Left kidney (tissue), 2 donors: ENCODE results near the gene TFDP2. TPM values are rescaled to one million over a fixed set of nuclear protein-coding genes. Genes with fewer than 3 reads are reported as not detected.

Experiments
- DNase-seq: peaks from one replicate; pipeline ENCODE4 v3.0.0-alpha.2; 2013
- polyA plus RNA-seq: library from polyadenylated mRNA; unstranded; fragments of 120-200 nt; gene quantifications from one replicate; pipeline ENCODE4 v1.2.1, GENCODE V29; 2013; ENCODE audit not compliant: insufficient read length

TFDP2 gene
- polyA plus RNA-seq, 1 donor = 112 TPM

DNA sequence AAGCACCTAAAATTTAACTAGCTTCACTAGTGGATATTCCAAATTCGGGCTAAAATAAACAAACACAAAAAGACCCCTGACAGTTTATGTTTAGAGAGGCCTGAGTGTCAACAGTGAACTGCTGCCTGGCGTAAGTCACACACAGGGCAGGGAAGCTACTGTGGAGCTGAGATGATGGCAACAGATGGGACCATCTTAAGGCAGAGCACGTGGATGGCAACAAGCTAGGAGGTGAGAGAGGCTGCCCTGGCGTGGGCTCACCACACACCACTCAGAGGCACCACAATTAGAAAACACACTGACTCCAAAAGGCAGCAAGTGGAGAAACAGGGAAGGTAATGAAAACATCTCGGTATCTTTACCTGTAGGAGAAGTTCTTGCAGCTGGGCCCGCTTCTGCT, 179.6 kb downstream of the TFDP2 start:
- no peak for DNase-seq

DNA sequence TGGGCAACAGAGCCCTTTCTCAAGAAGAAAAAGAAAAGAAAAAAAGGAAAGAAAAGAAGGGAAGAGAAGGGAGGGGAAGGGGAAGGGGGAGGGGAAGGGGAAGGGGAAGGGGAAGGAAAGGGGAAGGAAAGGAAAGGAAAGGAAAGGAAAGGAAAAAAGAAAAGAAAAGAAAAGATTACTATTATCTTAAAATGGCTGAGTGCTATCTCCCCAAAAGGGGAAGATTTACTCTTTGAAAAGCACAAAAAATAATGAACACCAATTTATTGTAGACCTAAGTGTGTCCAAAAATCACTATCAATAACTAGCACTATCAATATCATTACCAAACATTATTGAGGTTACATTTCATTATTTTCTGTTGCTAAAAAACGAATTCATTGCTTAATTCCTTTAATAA, 183.9 kb downstream of the TFDP2 start:
- no peak for DNase-seq

DNA sequence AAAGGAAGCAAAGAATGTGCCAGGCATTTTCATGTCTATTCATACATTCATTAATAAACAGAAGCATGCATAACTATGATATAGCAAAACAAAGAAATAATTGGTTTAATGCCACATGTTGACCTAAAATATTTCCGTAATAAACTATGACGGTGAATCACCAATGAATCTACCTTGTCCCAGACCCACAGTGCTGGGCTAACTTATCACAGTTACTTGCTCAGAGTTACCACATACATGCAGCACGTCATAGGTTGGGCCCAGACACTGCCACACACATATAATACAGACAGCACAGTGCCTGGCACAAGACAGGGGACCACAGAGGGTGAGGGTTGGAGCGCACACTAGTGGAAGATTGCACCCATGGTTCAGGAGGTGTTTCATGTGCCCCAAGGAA, 186.0 kb downstream of the TFDP2 start:
- DNase-seq = no peak

DNA sequence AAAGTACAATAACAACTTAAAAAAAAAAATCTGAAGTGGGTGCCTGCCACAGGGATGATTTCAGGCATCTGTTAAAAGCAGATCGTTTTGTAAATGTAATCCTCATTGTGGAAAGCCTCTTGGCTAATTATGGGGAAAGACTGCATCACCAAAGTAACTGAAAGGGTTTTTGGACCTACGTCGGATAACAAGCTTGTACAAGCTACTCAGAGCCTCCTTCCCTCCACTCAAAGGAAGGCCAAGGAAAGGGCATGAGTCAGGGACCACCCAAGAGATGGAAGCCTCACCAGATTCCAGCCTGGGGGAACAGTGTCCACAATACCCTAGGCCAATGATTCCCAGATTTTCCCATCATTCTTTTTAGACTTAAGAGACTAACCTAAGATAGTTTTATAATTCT, 188.6 kb downstream of the TFDP2 start:
- no peak for DNase-seq

DNA sequence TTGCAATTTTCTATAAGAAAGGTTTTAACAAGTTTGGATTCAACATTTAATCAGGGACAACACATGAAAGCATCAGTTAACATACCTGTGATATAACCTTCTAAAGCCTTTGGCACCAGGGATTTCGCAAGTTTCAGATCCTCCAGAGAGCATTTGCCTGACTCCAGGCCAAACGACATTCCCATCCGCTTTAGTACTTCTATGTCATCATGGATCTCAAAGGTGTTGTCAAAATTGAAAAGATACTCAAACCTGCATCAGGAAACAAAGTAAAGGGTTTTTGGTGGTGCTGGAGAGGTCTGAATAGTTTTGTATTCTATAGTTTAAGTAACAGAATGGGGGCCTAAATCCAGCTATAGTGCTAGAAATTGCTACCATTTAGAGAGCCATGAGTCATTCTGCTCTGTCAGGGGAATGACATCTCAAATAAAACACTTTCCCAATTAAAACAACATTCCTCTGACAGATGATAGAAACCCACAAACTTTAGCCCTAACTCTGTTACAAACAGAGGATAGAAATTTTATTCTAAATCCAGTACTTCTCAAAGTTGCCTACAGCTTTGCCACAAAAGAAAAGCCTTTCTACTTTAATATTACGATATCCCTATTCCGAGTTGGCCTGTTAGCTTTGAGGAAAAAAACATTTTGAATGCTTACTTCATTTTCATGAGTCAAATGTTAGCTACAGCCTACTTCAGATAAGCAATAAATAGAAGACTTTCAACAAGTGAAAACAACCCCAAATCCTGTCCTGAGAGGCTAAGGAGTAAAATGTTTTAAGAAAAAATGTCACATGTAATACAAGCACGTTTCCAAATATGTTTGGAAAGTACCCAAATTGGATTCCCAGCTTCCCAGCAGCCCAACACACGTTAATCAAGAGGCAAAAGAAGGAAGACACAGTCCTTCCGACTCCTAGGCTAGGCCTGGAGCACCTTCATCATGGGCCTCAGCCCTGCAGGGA, 189.5 kb downstream of the TFDP2 start:
- DNase-seq = no peak

DNA sequence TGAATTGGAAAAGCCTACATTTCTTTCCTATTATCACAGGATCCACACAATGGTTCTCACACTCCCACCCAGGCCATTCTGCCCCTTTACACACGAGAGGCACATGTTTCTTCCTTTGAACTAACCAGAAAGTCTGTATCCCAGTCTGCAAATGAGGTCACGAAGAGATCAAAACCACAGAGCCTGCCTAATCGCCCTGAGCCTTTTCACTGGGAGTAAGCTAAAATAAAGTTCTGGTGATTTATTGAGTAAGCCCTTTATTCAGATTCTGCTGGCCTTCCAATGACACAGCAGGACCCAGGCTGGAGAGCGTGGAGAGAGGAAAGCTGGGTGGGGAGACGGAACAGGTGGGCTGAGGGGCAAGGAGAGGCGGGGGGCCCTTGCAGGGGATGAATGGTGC, 194.2 kb downstream of the TFDP2 start:
- peak; percentile 32 for DNase-seq

DNA sequence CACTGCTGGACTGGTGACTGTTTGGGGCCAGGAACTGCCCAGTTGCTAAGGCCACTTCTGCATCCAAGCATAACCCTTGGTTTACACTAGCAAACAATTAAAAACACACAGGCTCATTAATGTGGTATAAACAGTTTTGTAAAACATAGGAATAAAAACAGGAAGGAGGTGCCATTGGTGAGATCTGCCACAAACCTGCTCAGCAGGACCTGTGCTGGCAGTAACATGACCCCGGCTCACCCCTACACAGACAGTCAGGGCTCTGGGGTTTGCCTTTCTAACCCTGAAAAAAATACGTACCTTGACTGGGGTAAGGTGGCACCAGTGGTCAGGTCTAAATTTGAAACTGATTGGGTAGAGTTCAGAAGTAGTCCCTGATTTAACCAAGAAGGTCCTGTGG, 196.7 kb downstream of the TFDP2 start:
- DNase-seq = no peak

DNA sequence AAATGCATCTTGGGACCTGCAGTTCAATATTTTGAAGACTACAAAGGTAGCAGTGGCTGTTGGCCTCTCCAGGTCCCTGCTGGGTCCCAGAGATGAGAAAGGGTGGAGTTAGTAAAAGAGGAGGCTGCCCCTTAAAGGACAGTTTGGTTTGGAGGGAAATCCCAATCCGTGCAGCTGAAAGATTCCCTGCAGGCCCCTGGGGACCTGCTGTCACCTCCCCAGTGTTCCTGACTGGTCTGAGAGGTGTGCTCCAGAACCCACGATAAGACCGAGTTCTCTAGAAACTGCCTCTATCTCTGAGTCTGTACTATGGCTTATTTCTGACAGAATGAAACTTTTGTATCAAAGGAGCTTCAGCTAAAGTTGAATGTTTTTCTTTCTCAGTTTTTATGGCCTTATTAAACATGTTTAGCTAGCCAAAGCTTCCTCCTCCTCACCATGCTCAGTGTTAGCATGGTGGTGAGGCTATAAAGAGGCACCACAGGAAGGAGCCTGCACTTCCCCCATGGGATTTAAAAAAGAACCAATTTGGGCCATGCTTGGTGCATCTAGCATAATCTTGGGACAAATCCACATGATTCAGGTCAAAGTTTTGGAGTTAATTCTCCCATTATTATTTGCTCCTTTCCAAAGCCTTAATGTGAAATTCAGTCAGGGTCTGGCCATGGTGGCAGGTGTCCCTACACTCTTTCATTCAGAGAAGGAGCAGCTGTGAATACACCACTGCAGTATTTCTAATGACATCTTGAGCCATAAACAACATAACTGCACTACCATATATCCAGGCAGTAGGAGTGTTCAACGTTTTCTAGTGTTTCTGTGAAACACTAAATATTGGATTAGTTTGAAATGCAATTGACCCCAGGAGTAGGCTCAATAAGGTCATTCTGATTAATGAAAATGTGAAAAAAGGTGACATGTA, 198.5 kb downstream of the TFDP2 start:
- DNase-seq = no peak

DNA sequence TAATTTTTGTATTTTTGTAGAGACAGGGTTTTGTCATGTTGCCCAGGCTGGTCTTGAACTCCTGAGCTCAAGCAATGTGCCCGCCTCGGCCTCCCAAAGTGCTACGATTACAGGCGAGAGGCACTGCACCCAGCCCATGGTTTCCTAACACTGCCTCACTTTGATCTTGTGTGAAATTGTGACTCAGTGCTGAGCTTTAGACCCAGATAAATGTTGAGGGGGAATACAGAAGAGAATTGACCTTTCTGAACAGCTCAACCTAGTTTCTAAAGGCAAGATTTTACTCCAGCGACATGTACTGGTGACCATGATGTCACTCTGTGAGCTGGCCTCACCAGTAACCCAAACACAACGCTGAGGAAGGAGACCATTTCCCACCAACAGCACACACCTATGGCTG, 199.4 kb downstream of the TFDP2 start:
- no peak for DNase-seq

DNA sequence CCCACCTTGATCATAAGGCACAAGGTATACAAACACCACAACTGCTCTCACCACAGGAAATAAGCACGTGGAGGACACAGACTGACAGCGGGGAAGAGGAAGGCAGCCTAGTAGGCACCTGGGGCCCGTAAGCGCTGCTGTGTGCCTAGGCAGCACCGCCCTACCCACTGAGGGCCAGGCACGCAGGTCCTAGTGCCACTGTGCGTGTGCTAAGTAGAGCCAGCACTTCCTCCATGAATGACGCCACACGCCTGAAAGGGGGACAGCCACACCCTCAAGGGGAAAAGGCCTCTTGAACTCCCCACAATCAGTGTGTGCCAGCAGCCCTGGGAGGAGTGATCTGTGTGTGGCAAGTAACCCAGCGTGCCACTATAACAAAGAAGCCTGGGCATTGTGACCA, 199.9 kb downstream of the TFDP2 start:
- DNase-seq = no peak

DNA sequence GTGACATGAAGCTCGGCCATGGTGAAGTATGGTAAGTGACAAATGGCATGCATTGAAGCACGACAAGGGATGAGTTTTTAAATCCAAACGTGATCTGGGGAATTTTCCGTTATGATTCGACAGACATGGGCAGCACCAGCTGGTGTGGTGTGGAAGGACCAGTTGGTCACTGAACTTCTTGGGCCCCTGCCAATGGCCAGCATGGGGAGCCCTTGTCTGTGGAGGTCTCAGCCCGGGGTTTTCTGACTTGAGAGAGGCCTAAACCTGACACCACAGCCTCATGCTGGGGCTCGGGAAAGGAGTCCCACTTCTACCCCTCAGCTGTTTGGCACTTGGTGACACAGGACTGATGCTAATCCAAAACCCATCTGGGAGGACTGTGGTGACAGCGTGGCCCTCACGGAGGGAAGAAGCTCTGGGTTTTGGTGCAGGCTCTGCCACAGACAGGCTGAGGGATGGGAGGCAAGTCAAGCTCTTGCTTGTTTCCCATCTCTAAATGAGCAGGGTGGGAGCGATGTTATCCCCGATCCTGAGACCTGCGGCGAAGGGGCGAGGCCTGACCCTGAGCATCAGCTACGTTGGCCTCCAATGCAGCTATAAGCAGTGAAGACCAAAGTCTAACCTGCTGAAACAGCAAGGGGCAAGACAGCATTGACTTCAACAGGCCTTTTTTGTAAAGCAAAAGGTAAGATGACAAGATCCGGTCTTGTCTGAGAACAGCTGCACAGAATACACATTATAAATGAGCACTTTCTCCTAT, 203.4 kb downstream of the TFDP2 start:
- no peak for DNase-seq

DNA sequence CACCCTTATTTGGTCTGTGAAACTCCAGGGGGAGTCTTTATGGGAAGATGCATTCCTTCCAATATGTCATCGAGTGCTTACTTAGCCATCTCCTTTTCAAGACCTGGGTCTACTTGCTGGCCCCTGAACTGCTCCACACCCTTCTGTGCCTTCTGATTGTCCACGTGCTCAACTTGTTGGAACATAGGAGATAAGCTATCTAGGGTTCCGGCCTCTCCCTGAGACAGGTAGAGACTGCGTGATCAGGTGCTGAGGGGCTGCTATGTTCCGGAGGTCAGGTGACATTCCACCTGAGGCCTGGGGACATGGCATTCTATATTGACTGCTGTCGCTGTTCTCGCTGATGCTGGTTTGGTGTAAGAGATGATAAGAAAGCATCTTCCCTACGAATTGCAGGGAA, 207.3 kb downstream of the TFDP2 start:
- no peak for DNase-seq

DNA sequence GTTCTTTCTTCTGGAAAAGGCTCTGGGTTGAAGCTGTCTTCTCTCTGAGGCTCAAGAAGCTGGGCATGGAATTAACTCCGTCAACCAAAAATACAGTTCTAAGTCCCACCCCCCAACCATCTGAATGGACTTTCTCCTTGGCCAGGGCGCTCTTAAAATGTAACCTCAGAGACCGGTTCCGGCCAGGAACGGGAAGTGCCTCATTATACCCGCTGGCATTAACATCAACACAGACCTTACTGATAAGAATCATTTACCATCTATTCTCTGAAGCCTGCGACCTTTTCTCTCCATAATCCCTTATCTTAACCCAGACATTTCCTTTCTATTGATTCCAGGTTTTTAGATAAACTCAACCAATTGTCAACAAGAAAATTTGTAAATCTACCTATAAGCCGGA, 208.3 kb downstream of the TFDP2 start:
- DNase-seq = no peak

DNA sequence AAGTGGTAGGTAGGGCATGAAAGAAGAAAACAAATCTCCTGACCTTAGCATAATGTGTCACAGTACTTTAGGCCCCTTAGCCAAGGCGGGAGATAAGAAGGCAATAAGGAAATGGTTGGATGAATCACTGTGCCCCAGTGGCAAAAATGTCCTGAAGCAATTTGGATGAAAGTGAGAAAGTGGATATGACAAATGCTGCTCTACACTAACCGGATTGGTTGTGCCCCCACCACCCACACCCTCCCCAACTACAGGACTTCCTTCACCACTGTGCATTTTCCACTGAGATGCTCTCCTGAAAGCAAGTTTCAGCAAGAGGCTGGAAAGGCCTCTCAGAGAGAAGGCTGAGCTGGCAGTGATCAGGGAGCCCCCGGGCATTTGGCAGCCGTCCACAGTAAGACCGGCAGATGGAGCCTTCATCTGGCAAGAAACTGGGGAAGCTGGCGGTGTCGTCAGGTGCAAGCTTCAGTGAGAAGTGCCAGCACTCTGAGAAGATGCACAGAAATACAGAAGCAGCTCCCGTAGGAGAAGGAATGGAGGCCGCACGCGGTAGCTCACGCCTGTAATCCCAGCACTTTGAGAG, 209.1 kb downstream of the TFDP2 start:
- DNase-seq = no peak

DNA sequence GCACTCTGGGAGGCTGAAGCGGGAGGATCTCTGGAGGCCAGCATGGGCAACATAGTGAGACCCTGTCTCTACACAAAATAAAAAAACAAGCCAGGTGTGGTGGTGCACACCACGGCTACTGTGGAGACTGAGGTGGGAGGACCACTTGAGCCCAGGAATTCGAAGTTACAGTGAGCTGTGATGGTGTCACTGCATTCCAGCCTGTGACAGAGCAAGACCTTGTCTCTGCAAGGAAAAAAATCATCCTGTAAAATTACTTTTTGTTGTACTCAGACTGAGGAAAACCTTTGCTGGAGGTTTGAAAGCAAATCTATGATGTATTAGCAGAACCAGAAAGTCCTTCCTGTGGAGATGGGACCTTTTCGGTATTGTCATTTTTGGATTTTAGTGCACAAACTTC, 209.6 kb downstream of the TFDP2 start:
- DNase-seq = no peak

DNA sequence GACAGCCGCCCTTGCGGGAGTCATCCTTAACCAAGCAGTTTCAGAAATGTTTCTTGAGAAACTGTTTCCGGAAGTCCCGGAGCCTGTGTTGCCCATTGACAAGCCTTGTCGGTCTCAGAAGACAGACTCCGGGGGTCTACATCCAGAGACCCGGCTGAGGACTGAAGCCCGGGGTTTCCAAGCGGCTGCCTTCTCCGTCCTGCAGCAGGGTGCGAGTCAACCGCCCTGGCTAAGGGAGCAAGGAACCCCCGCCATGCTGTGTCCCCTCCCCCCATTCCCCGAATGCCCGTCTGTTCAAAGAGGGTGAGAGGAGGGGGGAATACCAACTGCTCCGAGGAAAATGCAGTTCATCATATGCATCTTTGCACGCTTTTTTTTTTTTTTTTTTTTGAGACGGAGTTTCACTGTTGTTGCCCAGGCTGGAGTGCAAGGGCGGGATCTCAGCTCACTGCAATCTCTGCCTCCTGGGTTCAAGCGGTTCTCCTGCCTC, 211.3 kb downstream of the TFDP2 start:
- no peak for DNase-seq

DNA sequence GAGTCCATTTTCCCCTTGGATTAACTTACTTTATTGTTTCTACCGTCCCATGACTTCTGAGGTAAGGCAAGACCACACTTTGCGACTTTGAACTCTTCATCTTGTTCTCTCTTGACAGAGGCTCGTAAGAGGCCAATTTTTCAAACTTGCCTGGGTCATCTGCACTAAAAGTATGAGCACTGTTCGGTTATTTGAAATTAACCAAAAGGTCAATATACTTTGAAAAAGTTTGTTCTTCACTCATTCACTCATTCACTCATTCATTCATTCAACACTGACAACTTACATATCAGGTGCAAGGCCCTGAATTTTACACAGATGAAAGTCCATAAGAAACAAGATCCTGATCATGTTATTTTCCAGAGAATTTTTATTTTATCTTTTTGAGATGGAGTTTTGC, 215.0 kb downstream of the TFDP2 start:
- DNase-seq = no peak

DNA sequence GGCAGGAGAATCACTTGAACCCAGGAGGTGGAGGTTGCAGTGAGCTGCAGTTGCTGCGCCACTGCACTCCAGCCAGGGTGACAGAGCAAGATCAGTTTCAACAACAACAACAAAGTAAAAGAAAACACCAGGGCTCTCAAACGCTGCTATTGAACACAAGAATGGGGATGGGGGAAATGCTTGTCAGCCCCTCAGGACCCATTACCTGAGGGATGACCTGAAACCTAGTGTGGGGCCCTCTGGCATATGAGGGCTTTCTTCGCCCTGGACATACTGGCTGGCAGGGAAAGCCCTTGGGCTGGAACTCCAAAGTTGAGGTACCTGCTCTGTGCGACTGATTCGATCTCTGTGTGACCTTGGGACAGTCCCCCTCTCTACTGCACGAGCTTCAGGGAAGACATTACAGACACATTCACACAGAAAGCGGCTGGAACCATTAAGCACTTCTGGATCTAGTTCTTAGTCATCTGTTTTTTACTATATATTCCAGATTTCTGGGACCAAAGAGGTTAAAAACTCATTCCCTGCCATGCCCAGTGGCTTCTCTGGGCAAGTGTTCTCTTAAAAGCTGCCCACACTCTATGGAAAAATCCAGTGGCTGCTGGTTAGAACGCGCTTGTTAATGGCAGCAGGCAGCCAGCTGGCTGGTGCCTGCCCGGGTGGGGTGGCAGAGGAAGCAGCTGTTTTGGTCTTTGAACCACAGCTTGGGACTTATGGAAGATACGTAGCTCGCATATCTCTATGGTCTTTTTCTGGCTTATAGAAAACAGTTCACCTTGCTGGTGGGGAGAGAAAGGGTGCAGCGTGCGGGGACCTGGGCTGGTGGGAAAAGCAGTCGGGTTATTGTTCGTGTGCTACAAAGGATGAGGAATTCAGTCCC, 215.7 kb downstream of the TFDP2 start:
- DNase-seq = no peak

DNA sequence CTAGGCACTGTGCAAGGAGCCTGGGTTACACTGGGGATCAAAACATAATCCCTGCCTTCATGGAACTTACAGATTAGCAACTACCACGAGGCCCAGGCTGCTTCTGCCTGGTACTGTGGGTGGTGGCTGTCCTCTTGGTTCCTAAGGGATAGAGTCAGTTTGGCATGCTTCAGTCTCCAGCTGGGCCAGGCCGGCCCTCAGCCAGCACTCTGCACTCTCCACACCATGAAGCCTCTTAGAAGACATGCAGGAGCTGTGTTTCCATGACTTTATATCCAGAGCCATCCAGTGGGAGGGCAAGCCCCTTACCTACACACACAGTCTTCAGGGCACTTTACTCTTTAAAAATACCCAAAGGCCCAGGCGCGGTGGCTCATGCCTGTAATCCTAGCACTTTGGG, 218.5 kb downstream of the TFDP2 start:
- no peak for DNase-seq

DNA sequence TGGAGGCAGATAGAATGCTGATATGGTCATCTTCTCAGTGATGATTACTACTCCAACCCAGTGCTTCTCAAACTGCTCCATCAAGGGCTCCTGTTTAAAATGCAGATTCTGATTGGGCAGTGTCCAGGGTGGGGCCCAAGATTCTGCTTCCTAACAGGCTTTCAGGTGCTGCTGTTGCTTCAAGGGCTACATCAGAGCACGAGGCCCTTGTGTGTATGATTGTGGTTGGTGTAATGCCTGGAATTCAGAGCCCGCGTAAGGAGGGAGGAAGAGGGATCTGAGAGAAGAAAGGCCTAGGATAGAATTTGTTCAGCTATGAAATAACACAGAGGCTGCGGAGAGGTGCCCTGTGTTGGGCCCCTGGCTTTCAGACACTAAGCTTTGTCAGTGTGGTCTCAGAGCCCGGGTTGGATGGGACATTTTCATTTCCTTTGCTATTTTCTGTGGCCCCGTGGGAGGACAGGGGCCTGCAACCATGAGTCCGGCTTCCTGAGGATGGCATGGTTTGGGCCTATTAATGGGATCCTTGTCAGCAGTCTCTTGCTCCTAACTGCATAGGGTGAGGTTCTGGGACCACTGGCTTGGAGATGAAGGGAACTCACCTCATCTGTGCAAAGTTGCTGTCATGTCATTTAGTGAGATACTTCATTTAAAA, 219.9 kb downstream of the TFDP2 start:
- no peak for DNase-seq
